Right lobe of liver (tissue), 6 donors: ENCODE results near the gene DIAPH2. TPM values are rescaled to one million over a fixed set of nuclear protein-coding genes. Genes with fewer than 3 reads are reported as not detected.
"Not testable (repeated sequence)": the region's sequence is repeated elsewhere in the genome, so short reads cannot be mapped to it uniquely, and the experiment has no call there.

ENCODE experiments used
- ATAC-seq, 4 donors: fragments of 200-7000 bp; cut with Tn5 transposase; one replicate each; pipeline ENCODE4 v1.9.1; 2020; ENCODE audit warnings: mild to moderate bottlenecking in 4 of 4, moderate library complexity in 4 of 4
- DNase-seq, 3 donors: peaks; one replicate each; pipeline ENCODE4 v3.0.0-alpha.2; 2020
- H3K27ac ChIP-seq, 3 donors: fragments of 200-600 bp; one replicate each; pipeline ENCODE4 v1.8.0; 2022
- H3K27me3 ChIP-seq, 2 donors: fragments of 200-600 bp; one replicate each; pipeline ENCODE4 v1.8.0; 2022
- H3K36me3 ChIP-seq, 4 donors: fragments of 200-600 bp; sonication (generic) in 1 of 4; one replicate each; pipeline versions ENCODE4 v1.5.1 to v1.8.0; 2017 to 2022; ENCODE audit warnings: control low read depth in 1 of 4
- H3K4me1 ChIP-seq, 4 donors: fragments of 200-600 bp; sonication (generic) in 1 of 4; one replicate each; pipeline versions ENCODE4 v1.5.1 to v1.8.0; 2017 to 2022; ENCODE audit warnings: control low read depth in 1 of 4
- H3K4me3 ChIP-seq, 3 donors: fragments of 200-600 bp; one replicate each; pipeline ENCODE4 v1.8.0; 2022
- H3K9me3 ChIP-seq, 4 donors: fragments of 200-600 bp; sonication (generic) in 1 of 4; one replicate each; pipeline versions ENCODE4 v1.5.1 to v1.8.0; 2017 to 2022; ENCODE audit warnings: control low read depth in 1 of 4
- POLR2A ChIP-seq: fragments of 450-650 bp; IDR thresholded peaks from one replicate; pipeline ENCODE4 v1.6.1; 2017; ENCODE audit warnings: antibody characterized with exemption, mild to moderate bottlenecking
- WGBS: methylation state at CpG from one replicate; pipeline ENCODE4 v1.1.6; 2018; ENCODE audit warnings: low coverage, low lambda C conversion rate; ENCODE audit not compliant: insufficient coverage; ENCODE audit errors: missing lambda C conversion rate; 5-methylcytosine and 5-hydroxymethylcytosine counted together
- intact Hi-C, 2 donors: fragments of 100-400 bp; cut with DNase I; formaldehyde crosslinking; loops; one replicate each; pipeline versions ENCODE4 v1.11.2 to v1.14.1; 2022
- total RNA-seq, 6 experiments: library from RNA; depleted of rRNA in 2 of 6; stranded (reverse); fragments of >200 nt in 2 of 6; fragmentation: NEBNext Ultra II Directional in 3 of 6; extraction: Animal tissue kit (Norgen Biotek cat#: 25700) in 3 of 6; gene quantifications; one replicate each; pipeline versions ENCODE4 v1.1.0 to v1.2.4, GENCODE V29; 2016 to 2023
- TF ChIP-seq, protein P1 (sequence below), 4 donors: fragments of 200-600 bp in 3 of 4; fragments of 450-650 bp in 1 of 4; IDR thresholded peaks; one replicate each; pipeline versions ENCODE4 v1.5.1 to v1.8.0; 2016 to 2022; ENCODE audit warnings: antibody characterized with exemption in 4 of 4, mild to moderate bottlenecking in 2 of 4
- donor health status: DM: no; HTN: yes; CAD: no.
- donor health status: DM: no; HTN: no; CAD: no.
- donor health status: DM: no; HTN: no; CAD: no.
- donor health status: DM: no; HTN: yes; CAD: no.
- donor health status: DM: no; HTN: yes; CAD: no.

DIAPH2 gene
- total RNA-seq, 6 experiments from 2014 or later: 10.6 to 20.0 (median 16.4) TPM

DNA sequence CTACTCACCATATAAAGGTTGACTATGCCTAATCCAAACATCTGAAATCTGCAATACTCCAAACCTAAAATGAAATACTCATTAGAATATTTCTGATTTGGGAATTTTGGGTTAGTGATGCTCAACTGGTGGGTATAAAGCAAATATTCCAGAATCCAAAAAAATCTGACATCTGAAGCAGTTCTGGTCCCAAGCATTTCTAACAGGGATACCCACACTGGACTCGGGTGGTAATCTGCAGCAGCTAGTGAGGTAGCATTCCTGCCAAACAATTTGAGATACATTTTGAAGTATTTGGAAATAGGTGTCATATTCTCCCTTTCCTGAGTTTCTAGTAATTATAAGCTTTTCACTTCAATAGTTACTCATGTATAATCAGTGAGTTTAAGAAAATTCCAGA, 149.5 kb downstream of the DIAPH2 start:
- H3K36me3 ChIP-seq: no peaks in the 10 kb centered on the region
- no peak overlapping the region for H3K27ac ChIP-seq
- DNase-seq: no peak
- 70% methylated on average over 1 of the region's 1 CpG for WGBS
- H3K9me3 ChIP-seq: no peaks in the 10 kb centered on the region
- TF ChIP-seq, protein P1, sequence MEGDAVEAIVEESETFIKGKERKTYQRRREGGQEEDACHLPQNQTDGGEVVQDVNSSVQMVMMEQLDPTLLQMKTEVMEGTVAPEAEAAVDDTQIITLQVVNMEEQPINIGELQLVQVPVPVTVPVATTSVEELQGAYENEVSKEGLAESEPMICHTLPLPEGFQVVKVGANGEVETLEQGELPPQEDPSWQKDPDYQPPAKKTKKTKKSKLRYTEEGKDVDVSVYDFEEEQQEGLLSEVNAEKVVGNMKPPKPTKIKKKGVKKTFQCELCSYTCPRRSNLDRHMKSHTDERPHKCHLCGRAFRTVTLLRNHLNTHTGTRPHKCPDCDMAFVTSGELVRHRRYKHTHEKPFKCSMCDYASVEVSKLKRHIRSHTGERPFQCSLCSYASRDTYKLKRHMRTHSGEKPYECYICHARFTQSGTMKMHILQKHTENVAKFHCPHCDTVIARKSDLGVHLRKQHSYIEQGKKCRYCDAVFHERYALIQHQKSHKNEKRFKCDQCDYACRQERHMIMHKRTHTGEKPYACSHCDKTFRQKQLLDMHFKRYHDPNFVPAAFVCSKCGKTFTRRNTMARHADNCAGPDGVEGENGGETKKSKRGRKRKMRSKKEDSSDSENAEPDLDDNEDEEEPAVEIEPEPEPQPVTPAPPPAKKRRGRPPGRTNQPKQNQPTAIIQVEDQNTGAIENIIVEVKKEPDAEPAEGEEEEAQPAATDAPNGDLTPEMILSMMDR (IDR thresholded peaks at IDR 0.05): no peak
- no peak for TF ChIP-seq POLR2A
- intact Hi-C loops: no loop called here
- no peaks in the 10 kb centered on the region for H3K27me3 ChIP-seq
- no peak overlapping the region for H3K4me3 ChIP-seq
- ATAC-seq: no peak
- no peaks in the 10 kb centered on the region for H3K4me1 ChIP-seq

DNA sequence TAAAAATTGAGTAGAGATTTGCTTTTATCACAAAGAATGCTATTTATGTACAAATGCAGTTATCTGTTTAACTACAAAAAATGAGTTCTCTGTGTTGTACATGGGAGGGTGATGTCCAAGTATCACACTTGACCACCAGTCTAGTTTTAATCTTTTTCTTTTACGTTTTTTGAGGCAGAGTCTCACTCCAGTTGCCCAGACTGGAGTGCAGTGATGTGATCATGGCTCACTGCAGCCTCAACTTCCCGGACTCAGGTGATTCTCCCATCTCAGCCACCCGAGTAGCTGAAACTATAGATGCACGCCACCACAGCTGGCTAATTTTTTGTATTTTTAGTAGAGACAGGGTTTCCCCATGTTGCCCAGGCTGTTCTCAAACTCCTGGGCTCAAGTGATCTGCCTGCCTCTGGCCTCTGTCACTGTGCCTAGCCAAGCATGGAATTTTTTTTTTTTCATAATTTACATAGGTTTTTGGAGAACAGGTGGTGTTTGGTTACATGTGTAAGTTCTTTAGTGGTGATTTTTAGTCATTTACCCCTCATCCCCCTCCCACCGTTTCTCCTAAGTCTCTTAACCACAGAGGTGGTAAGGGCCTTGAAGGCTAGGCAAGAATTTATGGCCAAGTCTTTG, 151.1 kb downstream of the DIAPH2 start:
- H3K27ac ChIP-seq: no peak overlapping the region
- TF ChIP-seq, protein P1 (IDR thresholded peaks at IDR 0.05): no peak
- no peak for TF ChIP-seq POLR2A
- H3K36me3 ChIP-seq: no peaks in the 10 kb centered on the region
- no peaks in the 10 kb centered on the region for H3K9me3 ChIP-seq
- intact Hi-C loops: no loop called here
- no peaks in the 10 kb centered on the region for H3K27me3 ChIP-seq
- ATAC-seq (no peak), DNase-seq (no peak)
- WGBS: 60% methylated on average over 4 of the region's 5 CpGs
- no peaks in the 10 kb centered on the region for H3K4me1 ChIP-seq
- H3K4me3 ChIP-seq: no peak overlapping the region

- no peaks in the 10 kb centered on the region for H3K27me3 ChIP-seq
- 67% methylated on average over 3 of the region's 3 CpGs for WGBS
- TF ChIP-seq, protein P1 (IDR thresholded peaks at IDR 0.05): no peak
- TF ChIP-seq POLR2A: no peak
- DNase-seq (no peak), ATAC-seq (no peak)
- H3K9me3 ChIP-seq: no peaks in the 10 kb centered on the region
- no peaks in the 10 kb centered on the region for H3K4me1 ChIP-seq
- no peaks in the 10 kb centered on the region for H3K36me3 ChIP-seq
- H3K4me3 ChIP-seq: no peak overlapping the region
- intact Hi-C loops: no loop called here
- H3K27ac ChIP-seq: no peak overlapping the region
Observed at GRCh38 chrX:96837808-96838207, 153.2 kb downstream of the DIAPH2 start.

DNA sequence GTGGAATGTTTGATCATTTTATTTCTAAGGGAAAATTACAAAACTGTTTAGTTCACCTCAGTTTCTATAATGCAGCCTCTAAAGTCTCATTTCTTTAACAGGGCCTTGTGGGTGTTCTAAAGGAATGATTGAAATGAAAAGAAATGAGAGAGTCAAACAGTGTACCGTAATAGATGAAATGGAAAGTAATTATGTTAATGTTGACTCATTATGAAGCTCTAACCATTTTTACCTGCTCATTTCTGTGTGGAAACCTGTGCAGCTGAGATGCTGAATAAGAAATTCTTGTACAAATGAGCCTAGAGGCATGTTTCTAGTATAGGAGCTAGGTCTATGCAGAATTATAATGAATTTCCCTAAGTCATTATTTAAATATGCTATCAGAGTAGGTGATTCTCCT, 153.9 kb downstream of the DIAPH2 start:
- no peaks in the 10 kb centered on the region for H3K36me3 ChIP-seq
- no peak for DNase-seq
- intact Hi-C loops: no loop called here
- no peak overlapping the region for H3K27ac ChIP-seq
- H3K27me3 ChIP-seq: no peaks in the 10 kb centered on the region
- H3K4me1 ChIP-seq: no peaks in the 10 kb centered on the region
- ATAC-seq: no peak
- no peak for TF ChIP-seq POLR2A
- TF ChIP-seq, protein P1 (IDR thresholded peaks at IDR 0.05): no peak
- H3K4me3 ChIP-seq: no peak overlapping the region
- no peaks in the 10 kb centered on the region for H3K9me3 ChIP-seq
- WGBS: 17% methylated on average over 1 of the region's 1 CpG

GRCh38 chrX:96841325-96841724, 156.7 kb downstream of the DIAPH2 start:
- no peak for ATAC-seq

DNA sequence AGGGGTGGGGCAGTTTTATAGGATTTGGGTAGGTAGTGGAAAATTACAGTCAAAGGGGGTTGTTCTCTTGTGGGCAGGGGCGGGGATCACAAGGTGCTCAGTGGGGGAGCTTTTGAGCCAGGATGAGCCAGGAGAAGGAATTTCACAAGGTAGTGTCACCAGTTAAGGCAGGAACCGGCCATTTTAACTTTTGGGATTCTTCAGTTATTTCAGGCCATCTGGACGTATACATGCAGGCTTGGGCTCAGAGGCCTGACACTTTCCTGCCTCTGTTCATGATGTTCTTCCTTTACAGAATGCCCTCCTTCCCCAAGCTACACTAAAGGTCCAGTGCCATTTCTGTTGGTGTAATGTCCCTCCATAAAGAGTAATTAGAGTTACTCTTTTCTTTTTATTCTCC, 157.2 kb downstream of the DIAPH2 start:
- H3K4me1 ChIP-seq, intact Hi-C loops, DNase-seq, ATAC-seq, H3K36me3 ChIP-seq, H3K9me3 ChIP-seq, H3K4me3 ChIP-seq, H3K27me3 ChIP-seq, H3K27ac ChIP-seq: not testable (repeated sequence)
- WGBS: no CpG with 5 or more reads among the region's 3 CpGs

More at GRCh38 chrX:96841325-96841724, 156.7 kb downstream of the DIAPH2 start:
- intact Hi-C loops: no loop called here
- TF ChIP-seq, protein P1 (IDR thresholded peaks at IDR 0.05): no peak
- TF ChIP-seq POLR2A: no peak
- Histone ChIP-seq H3K4me1 (no peaks in the 10 kb centered on the region), H3K36me3 (no peaks in the 10 kb centered on the region), H3K27ac (no peak overlapping the region), H3K9me3 (no peaks in the 10 kb centered on the region), H3K4me3 (no peak overlapping the region), H3K27me3 (no peaks in the 10 kb centered on the region)
- WGBS: 27% methylated on average over 1 of the region's 1 CpG
- DNase-seq: no peak
